Measurements from ENCODE around the gene ENTREP3.
A peak's percentile ranks its signal among the peaks of the same experiment; 100 is the strongest.
"Not testable (repeated sequence)": the region's sequence is repeated elsewhere in the genome, so short reads cannot be mapped to it uniquely, and the experiment has no call there.

ENTREP3 gene

GRCh38 chr1:155227261-155228095 is 27.8 kb downstream of the ENTREP3 start:
- DNase-seq (ENCODE audit: low read depth in 1 of 2, low spot score in 1 of 2): peak; percentile 99
- TF ChIP-seq SPI1 (IDR thresholded peaks at IDR 0.05; ENCODE audit: borderline replicate concordance, low read depth): peak; percentile 48; the same call in 1 of the 2 replicates
- TF ChIP-seq, protein P1, sequence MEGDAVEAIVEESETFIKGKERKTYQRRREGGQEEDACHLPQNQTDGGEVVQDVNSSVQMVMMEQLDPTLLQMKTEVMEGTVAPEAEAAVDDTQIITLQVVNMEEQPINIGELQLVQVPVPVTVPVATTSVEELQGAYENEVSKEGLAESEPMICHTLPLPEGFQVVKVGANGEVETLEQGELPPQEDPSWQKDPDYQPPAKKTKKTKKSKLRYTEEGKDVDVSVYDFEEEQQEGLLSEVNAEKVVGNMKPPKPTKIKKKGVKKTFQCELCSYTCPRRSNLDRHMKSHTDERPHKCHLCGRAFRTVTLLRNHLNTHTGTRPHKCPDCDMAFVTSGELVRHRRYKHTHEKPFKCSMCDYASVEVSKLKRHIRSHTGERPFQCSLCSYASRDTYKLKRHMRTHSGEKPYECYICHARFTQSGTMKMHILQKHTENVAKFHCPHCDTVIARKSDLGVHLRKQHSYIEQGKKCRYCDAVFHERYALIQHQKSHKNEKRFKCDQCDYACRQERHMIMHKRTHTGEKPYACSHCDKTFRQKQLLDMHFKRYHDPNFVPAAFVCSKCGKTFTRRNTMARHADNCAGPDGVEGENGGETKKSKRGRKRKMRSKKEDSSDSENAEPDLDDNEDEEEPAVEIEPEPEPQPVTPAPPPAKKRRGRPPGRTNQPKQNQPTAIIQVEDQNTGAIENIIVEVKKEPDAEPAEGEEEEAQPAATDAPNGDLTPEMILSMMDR (IDR thresholded peaks at IDR 0.05; ENCODE audit: insufficient read depth, low read length): no peak
- no peak for TF ChIP-seq GABPA (IDR thresholded peaks at IDR 0.05; ENCODE audit: low read depth)
- peak; percentile 66 for TF ChIP-seq REST (IDR thresholded peaks at IDR 0.05; ENCODE audit: insufficient replicate concordance, low read depth)
- peak; percentile 93 for TF ChIP-seq POLR2AphosphoS5 (IDR thresholded peaks at IDR 0.05; ENCODE audit: low read depth)
- peak overlapping the region; percentile 58 for H3K4me3 ChIP-seq (replicated peaks; ENCODE audit: insufficient read depth, low read length)
- peak overlapping the region; percentile 93 for H3K27ac ChIP-seq (replicated peaks)
- H3K27me3 ChIP-seq (ENCODE audit: insufficient read depth, poor library complexity, severe bottlenecking): no peaks in the 10 kb centered on the region

DNA sequence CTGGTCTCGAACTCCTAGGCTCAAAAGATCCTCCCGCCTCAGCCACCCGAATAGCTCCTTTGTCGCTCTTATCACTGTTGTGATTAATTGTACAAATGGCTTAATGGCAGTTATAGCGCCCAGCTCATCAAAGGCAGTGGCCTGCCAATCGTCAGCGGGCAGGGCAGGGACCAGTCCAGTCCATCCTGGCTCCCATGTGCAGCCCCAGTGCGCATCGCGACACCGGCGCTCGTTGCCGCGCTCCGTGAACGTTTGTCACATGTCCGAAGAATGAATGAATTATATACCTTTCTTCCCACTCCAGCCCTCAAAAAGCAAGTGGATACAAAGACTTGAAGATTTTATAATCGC is 28.4 kb downstream of the ENTREP3 start:
- Histone ChIP-seq H3K27ac (replicated peaks) (peak overlapping the region; percentile 93), H3K27me3 (ENCODE audit: insufficient read depth, poor library complexity, severe bottlenecking) (no peaks in the 10 kb centered on the region), H3K4me3 (replicated peaks; ENCODE audit: insufficient read depth, low read length) (peak overlapping the region; percentile 58)
- peak in 1 of 2 experiments; percentile 58 for DNase-seq (ENCODE audit: low read depth in 1 of 2, low spot score in 1 of 2)
- TF ChIP-seq GABPA (IDR thresholded peaks at IDR 0.05; ENCODE audit: low read depth) (no peak), POLR2AphosphoS5 (IDR thresholded peaks at IDR 0.05; ENCODE audit: low read depth) (peak; percentile 59; the same call in 1 of the 2 replicates), SPI1 (IDR thresholded peaks at IDR 0.05; ENCODE audit: borderline replicate concordance, low read depth) (no peak), REST (IDR thresholded peaks at IDR 0.05; ENCODE audit: insufficient replicate concordance, low read depth) (no peak)
- TF ChIP-seq, protein P1 (IDR thresholded peaks at IDR 0.05; ENCODE audit: insufficient read depth, low read length): no peak

DNA sequence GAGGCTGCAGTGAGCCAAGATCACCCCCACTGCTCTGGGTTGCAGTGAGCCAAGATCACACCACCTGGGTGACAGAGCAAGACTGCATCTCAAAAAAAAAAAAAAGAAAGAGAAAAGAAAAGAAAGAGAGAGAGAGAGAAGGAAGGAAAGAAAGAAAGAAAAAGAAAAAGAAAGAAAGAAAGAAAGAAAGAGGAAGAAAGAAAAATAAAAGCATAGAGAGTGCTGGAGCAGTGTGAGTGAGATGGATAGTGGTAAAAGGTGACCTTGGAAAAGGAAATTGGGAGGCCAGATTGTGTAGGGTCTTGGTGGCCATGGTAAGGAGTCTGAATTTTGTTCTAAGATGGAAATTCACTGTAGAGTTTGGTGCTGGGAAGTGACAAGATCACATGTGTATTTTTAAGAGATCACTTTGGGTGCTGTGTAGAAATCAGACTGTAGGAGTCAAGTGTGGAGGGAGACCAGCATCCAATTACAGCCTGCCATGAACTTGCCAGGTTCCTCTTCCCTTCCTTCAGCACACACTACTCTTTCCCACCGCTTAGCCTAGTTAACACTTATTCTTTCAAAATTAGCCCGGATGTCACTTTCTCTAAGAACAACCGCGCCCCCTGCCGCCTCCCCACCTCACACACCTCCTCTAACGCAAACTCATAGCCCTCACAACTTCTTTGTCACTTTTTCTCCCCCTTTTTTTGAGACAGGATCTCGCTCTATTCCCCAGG is 28.9 kb downstream of the ENTREP3 start:
- Histone ChIP-seq H3K27me3 (ENCODE audit: insufficient read depth, poor library complexity, severe bottlenecking) (no peaks in the 10 kb centered on the region), H3K4me3 (replicated peaks; ENCODE audit: insufficient read depth, low read length) (peak overlapping the region; percentile 58), H3K27ac (replicated peaks) (peak overlapping the region; percentile 93)
- TF ChIP-seq, protein P1 (IDR thresholded peaks at IDR 0.05; ENCODE audit: insufficient read depth, low read length): peak; percentile 32
- TF ChIP-seq POLR2AphosphoS5 (IDR thresholded peaks at IDR 0.05; ENCODE audit: low read depth) (no peak), GABPA (IDR thresholded peaks at IDR 0.05; ENCODE audit: low read depth) (no peak), REST (IDR thresholded peaks at IDR 0.05; ENCODE audit: insufficient replicate concordance, low read depth) (no peak), SPI1 (IDR thresholded peaks at IDR 0.05; ENCODE audit: borderline replicate concordance, low read depth) (peak; percentile 34; the same call in 1 of the 2 replicates)
- peak; percentile 77 to 90 for DNase-seq (ENCODE audit: low read depth in 1 of 2, low spot score in 1 of 2)

DNA sequence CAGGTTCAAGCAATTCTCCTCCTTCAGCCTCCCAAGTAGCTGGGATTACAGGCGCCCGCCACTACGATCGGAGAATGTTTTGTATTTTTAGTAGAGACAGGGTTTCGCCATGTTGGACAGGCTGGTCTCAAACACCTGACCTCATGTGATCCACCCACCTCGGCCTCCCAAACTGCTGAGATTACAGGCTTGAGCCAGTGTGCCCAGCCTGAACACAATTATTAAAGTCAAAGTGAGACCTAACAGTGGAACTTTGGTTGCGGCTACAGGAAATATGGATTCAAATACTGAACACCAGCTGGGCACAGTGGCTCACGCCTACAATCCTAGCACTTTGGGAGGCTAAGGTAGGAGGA is 29.9 kb downstream of the ENTREP3 start:
- H3K27me3 ChIP-seq (ENCODE audit: insufficient read depth, poor library complexity, severe bottlenecking); H3K4me3 ChIP-seq (replicated peaks; ENCODE audit: insufficient read depth, low read length); H3K27ac ChIP-seq (replicated peaks); DNase-seq (ENCODE audit: low read depth in 1 of 2, low spot score in 1 of 2): not testable (repeated sequence)
